Right renal pelvis (tissue), 4 donors: ENCODE results near the gene SLC10A3. TPM values are rescaled to one million over a fixed set of nuclear protein-coding genes. Genes with fewer than 3 reads are reported as not detected.

Experiments
- DNase-seq, 4 donors: peaks; one replicate each; pipeline ENCODE4 v3.0.0-alpha.2; 2013; ENCODE audit warnings: low read depth in 4 of 4, low spot score in 3 of 4, missing footprints in 1 of 4
- polyA plus RNA-seq, 4 donors: library from polyadenylated mRNA; unstranded; fragments of 120-200 nt; gene quantifications; one replicate each; pipeline ENCODE4 v1.2.1, GENCODE V29; 2013; ENCODE audit not compliant: insufficient read length in 4 of 4

The SLC10A3 gene
- polyA plus RNA-seq, 4 donors = 19.3 to 27.6 (median 19.6) TPM

GRCh38 chrX:154443479-154443910 lies 46.9 kb downstream of the SLC10A3 start:
- no peak for DNase-seq

GRCh38 chrX:154441984-154442707 lies 48.3 kb downstream of the SLC10A3 start:
- DNase-seq = no peak

- no peak for DNase-seq
These were observed 48.9 kb downstream of the SLC10A3 start for GRCh38 chrX:154441564-154441963.

- no peak for DNase-seq
These were observed 49.6 kb downstream of the SLC10A3 start for GRCh38 chrX:154440623-154441357.

- no peak for DNase-seq
These were observed 50.6 kb downstream of the SLC10A3 start for GRCh38 chrX:154439841-154440240.

GRCh38 chrX:154437971-154438893 lies 52.2 kb downstream of the SLC10A3 start:
- DNase-seq = no peak

Other genes with a start within 250 kb of the SLC10A3 start
- not detected for gene OPN1MW3, start 233.0 kb downstream of the SLC10A3 start, polyA plus RNA-seq
- gene TEX28, start 195.5 kb downstream of the SLC10A3 start, polyA plus RNA-seq = not detected
- under 1 TPM; 0.26 to 0.91 (median 0.45) TPM for gene TKTL1, start 194.8 kb downstream of the SLC10A3 start, polyA plus RNA-seq
- gene FLNA, start 116.0 kb downstream of the SLC10A3 start, polyA plus RNA-seq = 100 to 1,000 TPM; 393 to 586 (median 423) TPM
- gene EMD, start 111.3 kb downstream of the SLC10A3 start, polyA plus RNA-seq = 10 to 100 TPM; 68.7 to 96.7 (median 74.0) TPM
- gene RPL10, start 92.3 kb downstream of the SLC10A3 start, polyA plus RNA-seq = 1,000 to 10,000 TPM; 2,815 to 4,008 (median 3,095) TPM
- gene DNASE1L1, start 81.4 kb downstream of the SLC10A3 start, polyA plus RNA-seq = 10 to 100 TPM; 10.5 to 16.1 (median 14.1) TPM
- 10 to 100 TPM; 26.3 to 36.4 (median 30.8) TPM for gene TAFAZZIN, start 79.1 kb downstream of the SLC10A3 start, polyA plus RNA-seq
- 100 to 1,000 TPM; 155 to 184 (median 168) TPM for gene ATP6AP1, start 62.0 kb downstream of the SLC10A3 start, polyA plus RNA-seq
- 100 to 1,000 TPM; 118 to 136 (median 132) TPM for gene GDI1, start 53.5 kb downstream of the SLC10A3 start, polyA plus RNA-seq
- 10 to 100 TPM; 47.2 to 55.8 (median 51.6) TPM for gene FAM50A, start 46.5 kb downstream of the SLC10A3 start, polyA plus RNA-seq
- 10 to 100 TPM; 38.6 to 50.2 (median 47.5) TPM for gene PLXNA3, start 32.3 kb downstream of the SLC10A3 start, polyA plus RNA-seq
- 10 to 100 TPM; 10.7 to 20.1 (median 12.4) TPM for gene LAGE3, start 11.3 kb downstream of the SLC10A3 start, polyA plus RNA-seq
- gene UBL4A, start 4.0 kb downstream of the SLC10A3 start, polyA plus RNA-seq = 10 to 100 TPM; 27.7 to 34.8 (median 30.2) TPM
- 10 to 100 TPM; 28.3 to 44.5 (median 37.2) TPM for gene FAM3A, start 25.6 kb upstream of the SLC10A3 start, polyA plus RNA-seq
- gene G6PD, start 56.2 kb upstream of the SLC10A3 start, polyA plus RNA-seq = 10 to 100 TPM; 38.0 to 43.2 (median 41.0) TPM
- 10 to 100 TPM; 15.2 to 20.1 (median 16.7) TPM for gene IKBKG, start 57.0 kb upstream of the SLC10A3 start, polyA plus RNA-seq
- gene CTAG1A, start 94.5 kb upstream of the SLC10A3 start, polyA plus RNA-seq = not detected
- not detected for gene CTAG1B, start 128.7 kb upstream of the SLC10A3 start, polyA plus RNA-seq
- gene CTAG2, start 162.9 kb upstream of the SLC10A3 start, polyA plus RNA-seq = not detected